ENCODE results near the gene DYNAP.

Gene DYNAP

GRCh38 chr18:54630963-54631362 lies 39.9 kb downstream of the DYNAP start:
- no peak for DNase-seq (ENCODE audit: low read depth in 1 of 2, low spot score in 1 of 2)
- TF ChIP-seq, protein P1, sequence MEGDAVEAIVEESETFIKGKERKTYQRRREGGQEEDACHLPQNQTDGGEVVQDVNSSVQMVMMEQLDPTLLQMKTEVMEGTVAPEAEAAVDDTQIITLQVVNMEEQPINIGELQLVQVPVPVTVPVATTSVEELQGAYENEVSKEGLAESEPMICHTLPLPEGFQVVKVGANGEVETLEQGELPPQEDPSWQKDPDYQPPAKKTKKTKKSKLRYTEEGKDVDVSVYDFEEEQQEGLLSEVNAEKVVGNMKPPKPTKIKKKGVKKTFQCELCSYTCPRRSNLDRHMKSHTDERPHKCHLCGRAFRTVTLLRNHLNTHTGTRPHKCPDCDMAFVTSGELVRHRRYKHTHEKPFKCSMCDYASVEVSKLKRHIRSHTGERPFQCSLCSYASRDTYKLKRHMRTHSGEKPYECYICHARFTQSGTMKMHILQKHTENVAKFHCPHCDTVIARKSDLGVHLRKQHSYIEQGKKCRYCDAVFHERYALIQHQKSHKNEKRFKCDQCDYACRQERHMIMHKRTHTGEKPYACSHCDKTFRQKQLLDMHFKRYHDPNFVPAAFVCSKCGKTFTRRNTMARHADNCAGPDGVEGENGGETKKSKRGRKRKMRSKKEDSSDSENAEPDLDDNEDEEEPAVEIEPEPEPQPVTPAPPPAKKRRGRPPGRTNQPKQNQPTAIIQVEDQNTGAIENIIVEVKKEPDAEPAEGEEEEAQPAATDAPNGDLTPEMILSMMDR (IDR thresholded peaks at IDR 0.05; ENCODE audit: insufficient read depth, low read length): no peak
- TF ChIP-seq GABPA (IDR thresholded peaks at IDR 0.05; ENCODE audit: low read depth) (no peak), SPI1 (IDR thresholded peaks at IDR 0.05; ENCODE audit: borderline replicate concordance, low read depth) (no peak), POLR2AphosphoS5 (IDR thresholded peaks at IDR 0.05; ENCODE audit: low read depth) (no peak)
- TF ChIP-seq, protein P2, sequence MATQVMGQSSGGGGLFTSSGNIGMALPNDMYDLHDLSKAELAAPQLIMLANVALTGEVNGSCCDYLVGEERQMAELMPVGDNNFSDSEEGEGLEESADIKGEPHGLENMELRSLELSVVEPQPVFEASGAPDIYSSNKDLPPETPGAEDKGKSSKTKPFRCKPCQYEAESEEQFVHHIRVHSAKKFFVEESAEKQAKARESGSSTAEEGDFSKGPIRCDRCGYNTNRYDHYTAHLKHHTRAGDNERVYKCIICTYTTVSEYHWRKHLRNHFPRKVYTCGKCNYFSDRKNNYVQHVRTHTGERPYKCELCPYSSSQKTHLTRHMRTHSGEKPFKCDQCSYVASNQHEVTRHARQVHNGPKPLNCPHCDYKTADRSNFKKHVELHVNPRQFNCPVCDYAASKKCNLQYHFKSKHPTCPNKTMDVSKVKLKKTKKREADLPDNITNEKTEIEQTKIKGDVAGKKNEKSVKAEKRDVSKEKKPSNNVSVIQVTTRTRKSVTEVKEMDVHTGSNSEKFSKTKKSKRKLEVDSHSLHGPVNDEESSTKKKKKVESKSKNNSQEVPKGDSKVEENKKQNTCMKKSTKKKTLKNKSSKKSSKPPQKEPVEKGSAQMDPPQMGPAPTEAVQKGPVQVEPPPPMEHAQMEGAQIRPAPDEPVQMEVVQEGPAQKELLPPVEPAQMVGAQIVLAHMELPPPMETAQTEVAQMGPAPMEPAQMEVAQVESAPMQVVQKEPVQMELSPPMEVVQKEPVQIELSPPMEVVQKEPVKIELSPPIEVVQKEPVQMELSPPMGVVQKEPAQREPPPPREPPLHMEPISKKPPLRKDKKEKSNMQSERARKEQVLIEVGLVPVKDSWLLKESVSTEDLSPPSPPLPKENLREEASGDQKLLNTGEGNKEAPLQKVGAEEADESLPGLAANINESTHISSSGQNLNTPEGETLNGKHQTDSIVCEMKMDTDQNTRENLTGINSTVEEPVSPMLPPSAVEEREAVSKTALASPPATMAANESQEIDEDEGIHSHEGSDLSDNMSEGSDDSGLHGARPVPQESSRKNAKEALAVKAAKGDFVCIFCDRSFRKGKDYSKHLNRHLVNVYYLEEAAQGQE (IDR thresholded peaks at IDR 0.05; ENCODE audit: insufficient replicate concordance, low read depth): no peak

DNA sequence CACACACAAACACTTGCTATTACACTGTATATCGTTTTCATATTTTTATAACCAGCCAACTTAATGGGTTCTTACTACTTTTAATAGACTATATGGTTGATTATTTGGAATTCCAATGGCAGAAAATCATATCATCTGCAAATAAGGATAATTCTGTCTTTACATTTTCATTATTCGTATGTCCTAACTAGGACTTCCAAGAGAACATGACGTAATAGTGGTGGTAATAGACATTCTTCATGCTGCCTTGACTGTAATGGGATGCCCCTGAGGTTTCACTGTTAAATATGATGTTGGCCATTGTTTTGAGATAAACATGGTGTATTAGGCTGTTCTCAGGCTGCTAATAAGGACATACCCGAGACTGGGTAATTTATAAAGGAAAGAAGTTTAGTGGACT lies 45.2 kb downstream of the DYNAP start:
- H3K4me3 ChIP-seq (replicated peaks; ENCODE audit: insufficient read depth, low read length): no peak overlapping the region
- H3K27me3 ChIP-seq (ENCODE audit: insufficient read depth, poor library complexity, severe bottlenecking): no peaks in the 10 kb centered on the region
- no peak overlapping the region for H3K27ac ChIP-seq (replicated peaks)
- DNase-seq (ENCODE audit: low read depth in 1 of 2, low spot score in 1 of 2): no peak
- TF ChIP-seq, protein P1 (IDR thresholded peaks at IDR 0.05; ENCODE audit: insufficient read depth, low read length): no peak
- TF ChIP-seq SPI1 (IDR thresholded peaks at IDR 0.05; ENCODE audit: borderline replicate concordance, low read depth): no peak
- TF ChIP-seq POLR2AphosphoS5 (IDR thresholded peaks at IDR 0.05; ENCODE audit: low read depth): no peak
- no peak for TF ChIP-seq GABPA (IDR thresholded peaks at IDR 0.05; ENCODE audit: low read depth)
- TF ChIP-seq, protein P2 (IDR thresholded peaks at IDR 0.05; ENCODE audit: insufficient replicate concordance, low read depth): no peak

More at GRCh38 chr18:54630963-54631362, 39.9 kb downstream of the DYNAP start:
- Histone ChIP-seq H3K27me3 (ENCODE audit: insufficient read depth, poor library complexity, severe bottlenecking) (no peaks in the 10 kb centered on the region), H3K27ac (replicated peaks) (no peak overlapping the region), H3K4me3 (replicated peaks; ENCODE audit: insufficient read depth, low read length) (no peak overlapping the region)

DNA sequence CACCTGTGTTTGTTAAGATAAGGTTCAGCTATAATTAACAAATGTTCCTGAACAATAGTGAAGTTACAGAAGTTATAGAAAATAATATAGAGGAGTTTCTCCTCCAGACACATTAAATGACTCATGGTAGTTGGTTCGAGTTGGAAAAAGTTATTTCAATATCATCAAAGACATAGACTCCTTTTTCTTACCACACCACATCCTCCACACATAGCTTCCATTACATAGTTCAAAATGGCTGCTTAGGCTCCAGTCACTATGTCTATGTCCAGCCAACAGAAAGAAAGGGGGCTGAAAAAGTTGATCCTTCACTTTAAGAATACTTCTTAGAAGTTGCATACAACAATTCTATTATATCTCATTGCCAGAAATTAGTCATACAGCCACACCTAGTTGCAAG lies 50.7 kb downstream of the DYNAP start:
- no peak for DNase-seq (ENCODE audit: low read depth in 1 of 2, low spot score in 1 of 2)
- Histone ChIP-seq H3K27me3 (ENCODE audit: insufficient read depth, poor library complexity, severe bottlenecking) (no peaks in the 10 kb centered on the region), H3K27ac (replicated peaks) (no peak overlapping the region), H3K4me3 (replicated peaks; ENCODE audit: insufficient read depth, low read length) (no peak overlapping the region)
- TF ChIP-seq, protein P1 (IDR thresholded peaks at IDR 0.05; ENCODE audit: insufficient read depth, low read length): no peak
- TF ChIP-seq, protein P2 (IDR thresholded peaks at IDR 0.05; ENCODE audit: insufficient replicate concordance, low read depth): no peak
- TF ChIP-seq GABPA (IDR thresholded peaks at IDR 0.05; ENCODE audit: low read depth) (no peak), SPI1 (IDR thresholded peaks at IDR 0.05; ENCODE audit: borderline replicate concordance, low read depth) (no peak), POLR2AphosphoS5 (IDR thresholded peaks at IDR 0.05; ENCODE audit: low read depth) (no peak)
